DMS79 treated with DMSO at 0.1 percent for 48 hours (cell line): ENCODE measurements around the gene CHST8.
A peak's percentile ranks its signal among the peaks of the same experiment; 100 is the strongest.

ENCODE experiments used
- DNase-seq: peaks from one replicate; lab custom pipeline; 2025; lab: John Stamatoyannopoulos, UW

The CHST8 gene

DNA sequence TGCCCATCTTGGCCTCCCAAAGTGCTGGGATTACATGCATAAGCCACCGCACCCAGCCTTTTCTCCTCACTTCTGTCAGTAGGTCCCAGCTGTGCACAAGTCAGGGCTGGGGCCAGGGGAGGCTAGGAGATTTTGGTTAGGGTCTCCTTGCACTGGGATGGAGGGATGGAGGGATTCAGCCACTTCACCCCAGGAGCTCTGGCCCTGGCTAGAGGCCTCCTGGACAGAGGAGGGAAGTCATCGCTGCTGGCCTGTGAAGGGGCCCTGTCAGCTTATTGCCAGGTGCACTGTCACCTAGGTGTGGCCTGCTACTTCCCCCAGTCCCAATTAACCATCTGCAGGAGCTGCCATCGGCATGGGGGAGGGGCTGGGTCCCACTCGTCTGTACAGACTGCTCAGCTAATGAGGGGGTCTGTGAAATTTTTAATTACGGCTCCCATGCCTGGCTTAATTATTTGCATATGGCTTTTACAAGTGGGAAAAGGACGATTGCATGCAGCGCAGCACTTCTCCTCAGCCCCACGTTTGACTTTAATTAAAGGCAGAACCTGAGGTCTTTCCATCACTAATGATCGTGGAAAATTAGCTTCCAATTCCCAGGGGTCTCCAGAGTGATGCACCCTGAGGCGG is 52.4 kb downstream of the CHST8 start:
- DNase-seq = no peak

- no peak for DNase-seq
Measured at GRCh38 chr19:33674626-33675367, 53.0 kb downstream of the CHST8 start.

- no peak for DNase-seq
Measured at GRCh38 chr19:33675501-33676124, 53.9 kb downstream of the CHST8 start.

DNA sequence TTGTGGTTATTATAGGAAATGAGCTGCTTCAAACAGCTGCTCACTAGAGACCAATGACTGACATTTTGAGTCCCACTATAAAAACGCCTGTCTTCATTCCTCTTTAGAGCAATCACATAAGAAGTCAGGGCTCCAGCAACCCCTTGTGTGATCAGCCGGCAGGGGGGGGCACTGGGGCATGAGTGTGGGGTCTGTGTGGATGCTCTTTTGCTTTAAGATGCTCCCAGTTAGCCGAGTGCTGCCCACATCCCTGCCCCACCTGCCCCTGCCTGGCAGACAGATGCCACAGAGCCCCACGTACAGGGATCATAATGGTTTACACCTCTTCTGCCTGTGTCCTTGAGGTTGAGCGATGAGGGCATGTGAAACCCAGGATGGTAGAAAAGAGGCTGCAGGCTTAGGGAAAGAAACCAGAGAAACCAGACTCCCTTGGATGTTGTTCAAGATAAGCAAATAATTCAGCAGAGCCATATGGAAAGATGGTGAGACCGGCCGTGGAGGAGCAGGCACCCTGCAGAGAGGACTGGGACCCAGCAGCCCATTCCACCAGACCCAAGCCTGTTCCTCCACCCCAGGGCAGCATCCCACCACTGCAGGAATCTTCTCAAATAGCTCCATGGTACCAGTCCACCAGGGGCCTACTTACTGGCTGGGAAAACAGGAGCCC is 55.4 kb downstream of the CHST8 start:
- peak; percentile 32 for DNase-seq

- no peak for DNase-seq
Measured at GRCh38 chr19:33677745-33678426, 56.1 kb downstream of the CHST8 start.

DNA sequence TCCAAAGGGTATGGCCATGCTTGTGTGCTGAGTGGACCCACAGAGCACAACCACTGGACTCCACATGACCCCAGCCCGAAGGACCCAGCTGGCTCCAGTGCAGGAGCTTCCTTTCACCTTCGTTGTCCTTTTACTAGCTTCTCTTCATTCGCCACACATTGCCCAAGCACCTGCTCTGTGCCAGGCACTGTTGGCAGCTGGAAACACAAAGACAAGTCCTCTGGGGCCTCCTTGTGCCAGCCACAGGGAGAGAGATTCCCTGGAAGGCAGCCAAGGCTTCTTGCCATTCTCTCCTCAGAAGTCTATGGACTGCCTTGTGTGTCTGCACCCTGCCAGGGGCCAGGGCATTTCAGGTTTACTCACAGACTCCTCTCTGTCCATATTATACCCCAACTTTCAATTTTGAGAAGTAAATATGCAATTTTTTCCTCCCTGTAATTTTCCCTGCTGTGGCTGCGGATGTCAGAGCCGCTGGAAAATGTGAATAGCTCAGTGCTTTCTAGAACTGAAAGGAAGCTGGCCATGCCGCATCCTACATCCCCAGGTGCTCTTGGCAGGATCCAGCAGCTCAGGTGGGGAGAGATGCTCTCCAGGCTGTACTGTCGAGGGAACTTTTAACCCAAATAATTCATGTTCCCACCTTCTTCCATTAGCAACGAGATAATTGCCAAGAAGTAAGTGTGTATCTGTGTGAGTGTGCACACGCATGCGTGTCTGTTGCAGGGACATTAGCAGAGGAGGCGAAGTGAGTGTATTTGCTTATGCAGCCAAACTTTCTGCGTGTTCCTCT is 57.2 kb downstream of the CHST8 start:
- DNase-seq = peak; percentile 91

GRCh38 chr19:33679696-33680095 is 57.9 kb downstream of the CHST8 start:
- DNase-seq = no peak

DNA sequence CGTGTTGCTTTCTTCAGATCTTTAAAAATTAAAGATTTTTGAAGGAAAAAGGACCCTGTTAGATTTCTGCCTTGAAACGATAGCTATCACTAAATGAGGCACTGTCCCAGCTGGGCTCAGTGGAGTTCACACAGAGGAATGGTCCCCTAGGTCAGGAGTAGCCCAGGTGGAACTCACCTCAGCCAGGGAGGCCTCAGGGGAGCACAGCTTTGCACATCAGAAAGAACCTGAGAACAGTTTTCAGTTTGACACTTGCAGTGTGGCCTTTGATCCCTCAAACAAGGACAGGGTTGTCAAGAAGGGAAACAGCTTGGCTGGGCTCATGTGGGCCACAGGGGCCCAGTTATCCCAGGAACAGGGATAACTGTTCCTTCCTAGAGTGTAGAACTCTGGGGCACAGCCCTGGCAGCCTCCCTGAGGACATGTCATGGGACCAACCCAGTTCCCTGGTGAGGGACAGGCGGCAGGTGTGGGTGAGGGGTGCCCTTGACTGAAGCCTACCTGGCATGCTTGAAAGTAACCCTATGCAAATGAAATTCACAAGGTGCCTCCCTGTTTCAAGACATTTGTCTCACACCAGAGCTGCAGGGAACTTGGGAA is 59.4 kb downstream of the CHST8 start:
- no peak for DNase-seq

DNA sequence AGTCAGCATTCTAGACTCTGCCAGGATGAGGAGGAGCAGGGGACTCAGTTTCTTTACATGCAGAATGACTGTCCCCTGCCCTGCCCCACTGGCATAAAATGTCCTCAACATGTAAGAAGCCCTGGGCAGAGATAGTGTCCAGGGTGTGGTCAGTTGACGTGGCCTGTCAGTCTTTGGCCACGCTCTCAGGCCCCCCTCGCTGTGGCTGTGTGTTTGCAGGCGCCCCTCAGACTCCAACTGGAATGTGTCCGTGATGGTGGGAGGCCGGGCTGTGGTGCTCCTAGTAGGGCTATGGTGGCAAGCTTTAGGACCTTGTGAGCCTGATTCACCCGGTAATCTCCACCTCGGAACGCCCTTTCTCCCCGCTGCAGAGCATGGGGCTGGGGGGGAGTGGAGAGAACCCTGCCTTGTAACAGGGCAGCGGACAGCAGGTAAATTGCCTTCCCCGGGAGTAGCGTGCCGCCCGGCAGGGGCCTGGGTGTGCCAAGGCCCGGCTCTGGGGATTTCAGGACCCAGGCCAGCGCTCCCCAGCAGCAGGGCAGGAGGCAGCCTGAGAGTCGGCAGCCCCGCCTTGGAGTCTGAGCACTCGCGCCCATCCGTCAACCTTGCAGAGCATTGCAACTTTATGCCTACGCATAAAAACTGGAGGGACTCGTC is 62.3 kb downstream of the CHST8 start:
- DNase-seq = no peak

DNA sequence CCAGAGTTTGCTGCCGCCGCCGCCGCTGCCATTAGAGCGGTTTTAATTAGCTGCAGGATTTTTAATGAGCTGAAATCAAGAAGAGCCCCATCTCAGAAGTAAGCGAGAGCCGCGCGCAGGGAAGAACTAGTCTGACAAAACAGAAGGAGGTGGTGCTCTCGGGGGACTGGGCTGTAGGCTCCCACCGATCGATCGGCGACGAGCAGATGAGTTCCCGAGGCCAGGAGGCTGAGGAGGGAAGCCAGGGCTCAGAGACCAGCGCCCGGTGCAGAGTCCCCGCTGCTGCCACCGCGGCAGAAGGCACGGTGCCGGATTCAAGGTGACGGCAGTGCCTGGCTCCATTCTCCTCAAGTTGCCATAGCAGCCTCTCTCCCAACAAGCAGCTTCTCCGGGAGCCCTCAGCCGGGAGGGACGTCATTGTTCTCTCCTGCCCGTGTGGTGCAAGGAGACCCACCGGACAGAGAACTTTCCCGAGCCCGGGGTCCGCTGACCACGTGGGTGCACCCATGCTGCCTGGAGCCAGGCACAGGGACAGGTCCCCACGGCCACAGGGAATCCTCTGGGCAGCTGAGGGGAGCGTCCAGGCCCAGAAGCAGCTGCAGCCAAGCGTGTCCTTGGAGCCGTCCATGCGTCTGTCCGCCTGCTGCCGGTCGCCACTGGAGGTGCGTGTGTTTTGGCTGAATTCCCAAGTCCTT is 62.9 kb downstream of the CHST8 start:
- DNase-seq = peak; percentile 35

GRCh38 chr19:33685541-33685940 is 63.8 kb downstream of the CHST8 start:
- no peak for DNase-seq

- no peak for DNase-seq
Measured at GRCh38 chr19:33686262-33686661, 64.5 kb downstream of the CHST8 start.

DNA sequence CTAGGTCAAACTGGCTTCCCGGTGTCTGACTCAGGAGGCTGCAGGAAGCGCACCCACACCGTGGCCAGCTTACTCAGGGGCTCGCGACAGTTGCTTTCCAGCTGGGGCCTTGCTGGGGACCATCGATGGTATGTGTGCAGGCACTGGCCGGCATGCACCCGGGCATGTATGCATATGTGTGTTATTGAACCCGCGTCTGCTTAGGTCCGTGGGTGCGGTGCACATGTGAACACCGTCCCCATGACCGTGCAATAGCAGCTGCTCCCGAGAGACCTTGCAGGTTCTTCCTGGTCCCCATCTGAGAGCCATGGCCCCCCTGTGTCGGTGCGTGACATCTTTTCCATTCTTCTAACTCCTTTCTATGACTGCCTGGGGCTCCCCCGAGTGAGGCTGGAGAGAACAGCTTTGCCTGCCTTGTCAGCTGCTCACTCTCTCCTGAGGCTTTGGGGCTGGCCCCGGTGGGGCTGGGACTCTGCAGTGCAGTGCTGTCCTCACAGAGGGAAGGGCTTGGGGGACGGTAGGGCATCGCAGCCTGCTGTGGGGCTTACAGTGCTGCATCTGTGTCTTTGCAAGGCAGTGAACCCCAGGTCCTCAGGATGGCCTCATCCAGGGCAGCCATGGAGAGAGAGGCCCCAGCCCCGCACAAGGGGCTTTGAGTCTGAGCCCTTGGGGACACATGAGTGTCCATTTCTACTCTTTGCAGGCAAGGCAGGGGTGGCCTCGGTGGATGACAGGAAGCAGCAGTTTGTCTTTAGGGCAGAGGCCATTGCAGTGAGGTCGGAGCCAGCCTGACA is 65.1 kb downstream of the CHST8 start:
- DNase-seq = no peak

DNA sequence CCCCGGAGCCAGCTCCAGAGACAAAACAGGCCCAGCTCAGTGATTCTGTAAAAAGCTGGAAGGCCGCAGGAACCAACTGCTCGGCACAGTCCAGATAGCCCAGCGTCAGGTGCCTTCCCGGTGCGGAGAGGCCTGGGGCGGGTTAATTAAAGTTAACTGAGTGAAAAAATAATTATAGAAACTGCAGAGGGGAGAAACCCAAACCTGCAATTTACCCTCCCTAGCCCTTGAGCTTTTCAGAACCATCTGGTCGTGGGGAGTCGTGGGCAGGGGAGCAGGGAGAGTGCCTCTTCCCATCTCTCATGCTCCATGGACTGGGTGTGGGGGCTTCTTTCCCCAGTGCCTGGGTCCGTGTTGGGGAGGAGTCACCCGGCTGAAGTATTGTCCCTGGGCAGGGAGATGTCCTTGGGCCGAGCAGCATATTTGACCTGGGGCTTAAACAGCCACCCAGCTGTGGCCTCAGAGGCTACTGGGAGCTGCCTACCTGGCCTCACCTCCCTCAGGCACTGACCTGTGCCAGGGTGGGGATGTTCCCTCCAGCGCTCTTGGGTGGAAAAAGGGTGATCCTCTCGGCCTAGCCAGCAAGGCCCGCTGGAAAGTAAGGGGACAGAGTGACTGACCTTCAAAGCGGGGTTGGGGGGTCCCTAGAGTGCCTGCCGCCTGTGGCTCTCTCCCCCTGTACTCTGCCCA is 65.9 kb downstream of the CHST8 start:
- DNase-seq = no peak

DNA sequence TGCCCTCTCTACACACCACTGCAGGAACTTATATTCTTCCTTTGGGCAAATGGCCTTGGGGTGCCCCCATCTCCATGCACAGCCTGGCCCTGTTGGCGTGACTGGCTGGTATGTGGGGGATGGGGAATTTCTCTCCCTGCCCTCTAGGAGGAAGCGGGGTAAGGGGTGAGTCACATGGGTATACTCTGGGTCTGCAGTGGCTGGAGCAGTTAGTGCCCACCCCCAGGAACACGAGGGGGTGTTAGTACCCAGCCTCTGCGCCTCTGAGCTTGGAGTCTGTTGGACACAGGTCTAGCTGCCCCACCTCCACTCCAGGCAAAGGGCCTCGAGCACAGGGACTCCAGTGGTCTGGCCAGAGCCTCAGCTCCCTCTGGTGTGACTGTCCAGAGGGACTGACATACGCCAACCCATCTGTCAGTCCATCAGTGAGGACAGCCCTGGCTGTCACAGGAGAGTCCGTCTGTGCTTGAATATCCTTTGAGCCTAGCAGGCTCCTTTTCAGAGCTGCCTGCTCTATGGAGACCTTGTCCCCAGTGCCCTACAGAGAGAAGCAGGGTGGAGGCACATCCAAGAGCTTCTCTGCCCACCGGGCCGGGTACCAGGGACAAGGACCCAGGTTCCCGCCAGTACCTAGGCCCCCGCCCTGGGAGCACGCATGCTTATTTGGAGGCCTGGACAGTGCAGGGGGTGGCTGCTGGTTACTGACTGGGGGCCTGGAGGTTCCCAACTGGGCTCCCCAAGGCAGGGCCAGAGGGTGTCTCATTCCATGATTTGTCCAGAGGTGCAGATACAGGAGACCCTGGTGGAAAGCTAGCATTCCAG is 66.6 kb downstream of the CHST8 start:
- DNase-seq = no peak

DNA sequence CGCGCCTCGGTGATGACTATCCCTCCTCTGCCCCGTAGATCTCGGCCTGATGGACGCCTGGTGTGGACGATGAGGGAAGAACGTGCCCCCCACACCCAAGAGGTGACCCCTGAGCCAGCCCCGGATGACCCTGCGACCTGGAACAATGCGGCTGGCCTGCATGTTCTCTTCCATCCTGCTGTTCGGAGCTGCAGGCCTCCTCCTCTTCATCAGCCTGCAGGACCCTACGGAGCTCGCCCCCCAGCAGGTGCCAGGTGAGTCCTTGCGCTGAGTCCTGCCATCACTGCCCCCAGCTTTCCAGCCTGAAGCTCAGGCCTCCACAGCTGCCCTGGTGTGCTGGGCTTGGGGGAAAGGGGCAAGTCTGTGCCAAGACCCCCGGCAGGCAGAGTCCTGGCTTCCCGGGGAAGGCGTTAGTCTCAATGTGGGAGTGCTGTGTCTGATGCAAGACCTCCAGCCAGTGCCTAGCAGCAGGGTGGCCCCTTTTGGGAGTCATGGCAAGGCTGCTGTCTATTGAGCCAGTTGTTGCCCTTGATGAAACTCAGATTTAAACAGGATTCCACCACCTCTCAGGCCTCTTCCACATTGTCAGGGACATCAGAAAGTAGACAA is 67.5 kb downstream of the CHST8 start:
- no peak for DNase-seq

DNA sequence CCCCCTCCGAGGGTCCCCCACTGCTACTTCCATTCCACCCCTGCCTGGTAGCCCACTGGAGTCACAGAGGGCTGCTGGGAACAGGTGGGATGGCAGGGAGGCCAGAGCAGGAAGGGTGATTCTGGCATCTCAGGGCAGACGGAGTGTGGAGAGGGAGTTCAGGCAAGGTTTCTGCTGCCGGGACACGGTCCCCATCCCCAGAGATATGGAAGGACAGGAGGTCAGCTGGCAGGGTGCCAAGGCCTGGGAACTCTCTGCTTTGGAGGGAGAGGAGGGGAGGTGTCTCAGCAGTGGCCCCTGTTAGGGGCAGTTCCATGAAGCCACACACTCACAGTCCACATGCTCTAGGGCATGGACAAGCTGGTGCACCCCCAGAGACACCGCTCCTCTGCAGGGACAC is 68.1 kb downstream of the CHST8 start:
- DNase-seq = no peak
